MG63 (cell line): ENCODE measurements around the gene CD48. TPM values are rescaled to one million over a fixed set of nuclear protein-coding genes. Genes with fewer than 3 reads are reported as not detected.
"Not testable (repeated sequence)": the region's sequence is repeated elsewhere in the genome, so short reads cannot be mapped to it uniquely, and the experiment has no call there.

ENCODE experiments used
- DNase-seq: peaks from one replicate; pipeline ENCODE4 v3.0.0-alpha.2; 2020
- H3K27me3 ChIP-seq: fragments of 250-450 bp; sonication (Bioruptor Pico); 2 replicates; pipeline ENCODE4 v1.5.1; 2020; ENCODE audit warnings: mild to moderate bottlenecking, moderate library complexity
- H3K36me3 ChIP-seq: fragments of 250-450 bp; sonication (Bioruptor Pico); 2 replicates; pipeline ENCODE4 v1.5.1; 2020; ENCODE audit warnings: mild to moderate bottlenecking, moderate library complexity
- H3K4me3 ChIP-seq: fragments of 250-450 bp; sonication (Bioruptor Pico); 2 replicates; pipeline ENCODE4 v1.5.1; 2020; ENCODE audit warnings: mild to moderate bottlenecking, moderate library complexity
- H3K9me3 ChIP-seq: fragments of 250-450 bp; sonication (Bioruptor Pico); 2 replicates; pipeline ENCODE4 v1.5.1; 2020; ENCODE audit warnings: mild to moderate bottlenecking, moderate library complexity
- total RNA-seq: library from RNA; depleted of rRNA; stranded (reverse); fragments of >200 nt; shearing (Covaris generic); gene quantifications from 2 replicates; pipeline ENCODE4 v1.2.3, GENCODE V29; 2014; ENCODE audit warnings: low replicate concordance

Gene CD48
- total RNA-seq, 1 experiment from 2014 or later, result not detected

- H3K9me3 ChIP-seq, result no peaks in the 10 kb centered on the region
- no peaks in the 10 kb centered on the region; the same call in 1 of the 2 replicates for H3K27me3 ChIP-seq
- no peaks in the 10 kb centered on the region for H3K36me3 ChIP-seq
- H3K4me3 ChIP-seq, result no peak overlapping the region
- DNase-seq, result no peak
These were observed 33.4 kb upstream of the CD48 start for GRCh38 chr1:160744852-160745520.

GRCh38 chr1:160744199-160744851 lies 32.7 kb upstream of the CD48 start:
- Histone ChIP-seq H3K36me3 (no peaks in the 10 kb centered on the region), H3K4me3 (no peak overlapping the region), H3K27me3 (no peaks in the 10 kb centered on the region; the same call in 1 of the 2 replicates), H3K9me3 (no peaks in the 10 kb centered on the region)
- no peak for DNase-seq

DNA sequence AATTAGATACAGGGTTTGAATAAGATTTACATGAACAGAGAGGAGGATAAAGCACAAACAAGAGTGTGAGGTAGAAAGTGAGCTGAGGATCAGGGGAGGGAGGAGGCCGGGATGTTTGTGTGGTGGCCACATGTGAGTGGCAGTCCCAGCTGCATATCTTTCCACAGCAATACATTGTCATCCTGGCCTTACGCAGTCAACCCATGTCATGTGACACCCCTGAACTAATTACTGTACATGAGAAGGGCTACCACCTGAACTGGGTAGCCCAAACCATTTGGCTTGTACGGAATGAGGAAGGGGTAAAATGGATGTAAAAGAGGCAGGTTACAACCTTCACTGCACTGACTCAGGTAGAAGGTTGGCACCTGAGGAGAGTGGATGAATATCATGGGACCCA lies 31.6 kb upstream of the CD48 start:
- Histone ChIP-seq H3K36me3 (no peaks in the 10 kb centered on the region), H3K4me3 (no peak overlapping the region), H3K27me3 (no peaks in the 10 kb centered on the region; the same call in 1 of the 2 replicates), H3K9me3 (no peaks in the 10 kb centered on the region)
- no peak for DNase-seq

DNA sequence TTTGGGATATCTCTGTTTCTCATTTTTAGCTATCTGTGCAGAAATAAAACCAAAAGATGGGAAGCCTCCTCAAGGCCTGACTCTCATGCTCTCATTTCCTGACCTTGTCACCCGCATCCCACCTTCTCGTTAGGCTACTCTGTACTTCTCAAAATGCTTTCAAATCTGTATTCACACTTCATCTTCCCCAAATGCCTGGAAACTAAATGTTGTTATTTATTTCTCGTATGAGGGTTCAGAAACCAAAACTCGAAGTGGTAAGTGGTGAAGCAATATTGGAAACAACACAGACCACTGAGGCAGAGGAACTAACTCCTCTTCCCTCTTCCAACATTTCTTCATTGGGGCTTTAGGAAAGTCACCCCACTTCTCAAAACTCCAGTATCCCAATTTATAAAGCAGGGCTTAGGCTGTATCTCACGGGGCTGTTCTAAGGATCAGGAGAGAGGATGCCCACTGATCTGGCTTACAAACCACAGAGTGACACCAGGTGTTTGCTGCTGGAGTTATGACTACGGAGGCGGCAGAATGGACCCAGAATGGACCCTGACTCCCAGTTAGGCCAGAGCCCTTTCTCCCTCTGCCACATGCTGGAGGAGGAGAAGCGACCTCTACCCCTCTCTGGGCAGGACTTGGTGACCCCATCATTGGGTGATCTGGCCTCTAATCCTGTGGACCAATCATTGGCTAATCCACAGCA lies 31.0 kb upstream of the CD48 start:
- no peak for DNase-seq
- Histone ChIP-seq H3K4me3 (no peak overlapping the region), H3K9me3 (no peaks in the 10 kb centered on the region), H3K36me3 (no peaks in the 10 kb centered on the region), H3K27me3 (no peaks in the 10 kb centered on the region; the same call in 1 of the 2 replicates)

DNA sequence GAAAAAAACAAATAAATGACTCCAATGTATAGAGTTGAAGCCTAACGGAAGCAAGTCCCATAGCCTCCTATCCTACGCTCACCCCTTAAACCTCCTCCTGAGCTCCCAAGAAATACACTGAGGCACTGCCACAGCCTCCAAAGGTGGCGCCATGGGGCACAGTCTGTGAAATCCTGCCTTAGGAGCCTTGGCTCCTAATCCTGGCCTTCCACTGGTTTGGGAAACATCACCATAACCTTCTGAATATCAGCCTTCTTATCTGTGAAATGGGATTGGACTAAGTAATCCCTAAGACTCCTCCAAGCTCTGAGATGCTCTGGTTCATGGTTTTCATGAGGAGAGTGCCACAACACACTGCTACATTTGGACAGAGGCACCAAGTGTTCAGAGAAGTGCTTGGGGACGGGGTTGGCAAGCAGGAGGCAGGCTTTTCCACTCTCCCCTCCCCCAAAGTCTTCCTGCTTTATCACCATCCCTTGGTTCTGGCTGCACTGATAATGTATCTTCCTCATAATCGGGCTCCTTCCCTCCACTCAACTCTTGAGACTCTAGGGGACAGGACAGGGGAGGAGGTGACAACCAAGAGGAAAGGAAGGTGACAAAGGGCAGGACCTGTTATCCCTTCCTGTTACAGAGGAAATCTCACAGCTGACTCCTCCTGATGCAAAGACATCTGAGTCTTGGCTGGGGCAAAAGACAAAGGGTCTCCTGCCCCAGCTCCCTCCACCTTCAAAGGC lies 30.2 kb upstream of the CD48 start:
- Histone ChIP-seq H3K4me3 (no peak overlapping the region), H3K9me3 (no peaks in the 10 kb centered on the region), H3K27me3 (no peaks in the 10 kb centered on the region; the same call in 1 of the 2 replicates), H3K36me3 (no peaks in the 10 kb centered on the region)
- DNase-seq, result no peak

DNA sequence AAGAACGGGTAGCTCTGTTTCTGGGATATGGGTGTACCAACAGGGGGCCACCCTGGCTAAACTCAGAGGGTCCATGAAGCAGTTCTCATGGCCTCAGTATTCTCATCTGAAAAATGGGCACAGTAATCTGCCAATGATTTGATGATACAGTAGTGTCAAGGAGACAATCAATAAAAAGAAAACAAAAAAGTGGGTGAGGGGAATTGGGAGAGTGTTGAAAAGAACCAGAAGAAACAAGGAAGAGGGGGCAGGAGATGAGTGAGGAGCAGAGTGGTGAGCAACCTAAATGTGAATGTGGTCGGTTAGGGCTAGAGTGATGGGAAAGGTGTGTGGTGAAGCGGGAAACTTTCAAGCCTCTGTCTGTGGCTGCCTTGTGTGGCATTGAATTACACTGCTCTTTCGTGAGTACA lies 29.5 kb upstream of the CD48 start:
- Histone ChIP-seq H3K9me3 (no peaks in the 10 kb centered on the region), H3K27me3 (no peaks in the 10 kb centered on the region; the same call in 1 of the 2 replicates), H3K36me3 (no peaks in the 10 kb centered on the region), H3K4me3 (no peak overlapping the region)
- no peak for DNase-seq

DNA sequence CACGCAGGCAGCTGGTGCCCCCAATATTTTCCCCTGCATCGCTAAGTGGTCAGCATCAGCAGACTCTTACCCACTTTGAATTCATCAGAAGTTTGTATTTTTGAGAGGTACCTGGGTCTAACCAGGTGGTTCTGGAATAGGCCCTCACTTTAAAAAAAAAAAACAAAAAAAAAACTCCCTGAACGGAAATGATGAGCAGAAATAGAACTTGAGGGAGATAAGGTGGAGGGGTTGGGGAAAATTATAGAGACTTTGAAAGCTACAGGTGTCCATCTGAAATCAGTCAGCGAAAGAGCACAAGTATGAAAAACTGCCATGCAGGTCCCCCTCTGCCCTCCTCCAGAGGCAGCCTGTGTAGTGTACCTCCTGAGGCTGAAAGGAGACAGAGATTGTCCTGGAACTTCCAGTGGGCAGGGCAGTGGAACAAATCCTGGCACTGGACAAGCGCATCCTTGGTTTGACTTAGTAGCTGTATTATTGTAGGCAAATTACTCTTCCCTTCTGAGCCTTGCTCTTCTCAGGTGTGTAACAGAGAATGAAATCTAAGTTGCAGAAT lies 28.6 kb upstream of the CD48 start:
- no peak for DNase-seq
- H3K27me3 ChIP-seq, result no peaks in the 10 kb centered on the region; the same call in 1 of the 2 replicates
- no peaks in the 10 kb centered on the region for H3K36me3 ChIP-seq
- no peaks in the 10 kb centered on the region for H3K9me3 ChIP-seq
- H3K4me3 ChIP-seq, result no peak overlapping the region

DNA sequence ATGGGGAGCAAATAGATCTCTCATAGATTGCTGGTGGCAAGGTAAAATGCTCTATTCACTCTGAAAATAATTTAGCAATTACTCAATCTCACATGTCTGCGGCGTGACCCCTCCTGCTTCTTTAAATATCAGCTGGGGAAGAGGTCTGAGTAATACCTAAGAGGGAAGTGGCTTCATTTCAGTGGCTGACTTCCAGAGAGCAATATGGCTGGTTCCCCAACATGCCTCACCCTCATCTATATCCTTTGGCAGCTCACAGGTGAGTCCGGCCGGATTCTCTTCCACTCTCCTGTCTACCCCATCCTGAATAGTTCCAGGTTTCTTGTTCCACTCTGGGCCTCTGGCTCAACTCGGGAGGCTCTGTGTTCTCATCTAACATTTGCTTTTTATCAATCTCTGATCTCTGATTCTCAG lies 27.5 kb upstream of the CD48 start, which contains the start of gene SLAMF7:
TSS of gene SLAMF7 (plus strand) at position 150 of the 414 bp plus-strand sequence. CDS start at position 205, 55 bp downstream.
- Histone ChIP-seq H3K9me3 (no peaks in the 10 kb centered on the region), H3K36me3 (no peaks in the 10 kb centered on the region), H3K4me3 (no peak within 1 kb of the TSS), H3K27me3 (no peaks in the 10 kb centered on the region)
- peak; percentile 10 for DNase-seq

GRCh38 chr1:160738271-160738670 lies 26.6 kb upstream of the CD48 start:
- H3K9me3 ChIP-seq, result no peaks in the 10 kb centered on the region
- no peaks in the 10 kb centered on the region for H3K27me3 ChIP-seq
- no peak overlapping the region for H3K4me3 ChIP-seq
- H3K36me3 ChIP-seq, result no peaks in the 10 kb centered on the region
- no peak for DNase-seq

DNA sequence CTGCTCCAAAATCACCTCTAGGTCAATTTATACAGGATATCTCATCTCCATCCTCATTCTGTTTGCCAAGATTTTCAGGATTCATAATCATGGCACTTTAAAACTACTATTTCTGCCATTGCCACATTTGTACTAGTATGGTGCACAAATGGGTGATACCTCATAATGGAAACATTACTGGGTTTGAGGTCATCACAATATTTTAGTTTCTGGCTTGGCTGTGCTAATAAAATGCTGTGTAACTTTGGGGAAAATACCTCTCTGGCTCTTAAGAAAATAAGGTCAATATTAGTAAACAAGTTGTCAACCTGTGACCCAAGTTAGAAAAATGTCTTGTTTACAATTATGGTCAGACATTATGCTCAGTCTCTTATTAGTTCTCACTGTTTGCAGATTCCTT lies 22.7 kb upstream of the CD48 start:
- no peaks in the 10 kb centered on the region; the same call in 1 of the 2 replicates for H3K27me3 ChIP-seq
- DNase-seq, result no peak
- H3K36me3 ChIP-seq, result no peaks in the 10 kb centered on the region
- H3K9me3 ChIP-seq, result 0 out of 2 replicates have a peak, but pooled peaks cover 3% of the 10 kb centered on the region
- no peak overlapping the region for H3K4me3 ChIP-seq

DNA sequence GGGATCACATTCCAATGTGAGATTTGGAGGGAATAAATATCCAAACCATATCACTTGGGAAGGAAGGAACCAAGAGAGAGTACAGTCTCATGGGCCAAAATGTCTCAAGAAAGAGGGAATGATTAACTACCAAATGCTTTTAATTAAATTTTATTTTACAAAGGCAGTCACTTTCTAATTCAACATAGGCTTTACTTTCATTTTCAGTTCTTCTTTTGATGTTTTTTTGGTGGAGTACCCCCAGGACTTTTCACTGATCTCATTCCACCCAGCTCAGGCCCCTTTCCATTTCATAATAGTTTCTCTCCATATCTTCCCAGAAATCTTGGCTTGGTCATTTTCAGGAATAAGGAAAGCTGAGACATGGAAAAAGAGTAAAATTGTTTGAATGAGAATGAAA lies 22.3 kb upstream of the CD48 start:
- Histone ChIP-seq H3K27me3 (no peaks in the 10 kb centered on the region; the same call in 1 of the 2 replicates), H3K9me3 (0 out of 2 replicates have a peak, but pooled peaks cover 3% of the 10 kb centered on the region), H3K4me3 (no peak overlapping the region), H3K36me3 (no peaks in the 10 kb centered on the region)
- DNase-seq, result no peak

- DNase-seq, result no peak
- Histone ChIP-seq H3K9me3 (0 out of 2 replicates have a peak, but pooled peaks cover 3% of the 10 kb centered on the region), H3K4me3 (no peak overlapping the region), H3K27me3 (no peaks in the 10 kb centered on the region; the same call in 1 of the 2 replicates), H3K36me3 (no peaks in the 10 kb centered on the region)
These were observed 20.4 kb upstream of the CD48 start for GRCh38 chr1:160731990-160732389.

DNA sequence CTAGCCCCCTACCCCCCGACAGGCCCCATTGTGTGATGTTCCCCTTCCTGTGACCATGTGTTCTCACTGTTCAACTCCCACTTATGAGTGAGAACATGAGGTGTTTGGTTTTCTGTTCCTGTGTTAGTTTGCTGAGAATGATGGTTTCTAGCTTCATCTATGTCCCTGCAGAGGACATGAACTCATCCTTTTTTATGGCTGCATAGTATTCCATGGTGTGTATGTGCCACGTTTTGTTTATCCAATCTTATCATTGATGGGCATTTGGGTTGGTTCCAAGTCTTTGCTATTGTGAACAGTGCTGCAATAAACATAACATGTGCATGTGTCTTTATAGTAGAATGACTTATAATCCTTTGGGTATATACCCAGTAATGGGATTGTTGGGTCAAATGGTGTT lies 19.9 kb upstream of the CD48 start:
- DNase-seq, H3K9me3 ChIP-seq, H3K4me3 ChIP-seq, H3K36me3 ChIP-seq, H3K27me3 ChIP-seq: not testable (repeated sequence)

GRCh38 chr1:160727316-160727640 lies 15.7 kb upstream of the CD48 start:
- no peak for DNase-seq
- Histone ChIP-seq H3K27me3 (no peaks in the 10 kb centered on the region; the same call in 1 of the 2 replicates), H3K9me3 (0 out of 2 replicates have a peak, but pooled peaks cover 3% of the 10 kb centered on the region), H3K4me3 (no peak overlapping the region), H3K36me3 (no peaks in the 10 kb centered on the region)

DNA sequence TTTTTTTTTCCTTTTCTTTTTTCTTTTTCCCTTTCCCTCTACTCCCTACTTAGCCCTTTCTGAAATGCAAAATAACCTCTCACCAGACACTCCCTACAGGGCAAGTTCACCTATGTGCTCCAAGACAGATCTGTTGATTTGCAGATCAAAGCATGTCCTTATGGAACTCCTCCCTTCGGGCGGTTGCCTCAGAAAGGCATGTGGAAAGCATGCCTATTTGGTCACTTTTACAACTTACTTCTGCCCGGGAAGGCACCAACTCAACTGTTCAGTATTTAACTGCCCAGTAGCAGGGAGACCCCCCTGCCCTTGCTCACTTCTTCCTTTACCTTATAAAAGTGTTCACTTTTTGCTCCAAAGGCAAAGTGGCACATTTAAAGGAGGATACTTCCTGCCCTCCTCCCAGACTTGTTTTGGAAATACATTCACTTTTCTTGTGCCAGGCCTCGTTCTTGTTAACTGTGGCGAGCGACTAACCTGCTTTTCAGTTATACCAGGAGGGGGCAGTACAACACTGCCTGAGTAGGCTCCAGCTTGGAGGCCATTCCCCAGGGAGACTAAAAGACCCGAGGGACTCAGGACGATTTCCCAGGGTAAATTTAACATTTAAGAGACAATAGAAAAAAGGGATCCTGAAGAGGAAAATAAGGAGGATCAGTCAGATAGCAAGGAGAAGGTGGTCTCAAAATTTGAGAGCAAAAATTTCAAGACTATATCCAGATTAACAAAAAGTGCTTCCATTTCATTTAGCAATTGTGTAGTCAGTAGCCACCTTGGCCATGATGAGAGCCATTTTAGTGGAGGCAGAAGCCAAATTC lies 15.1 kb upstream of the CD48 start:
- no peak overlapping the region for H3K4me3 ChIP-seq
- no peaks in the 10 kb centered on the region for H3K36me3 ChIP-seq
- H3K9me3 ChIP-seq, result no peaks in the 10 kb centered on the region
- peak; percentile 37 for DNase-seq
- no peaks in the 10 kb centered on the region; the same call in 1 of the 2 replicates for H3K27me3 ChIP-seq

DNA sequence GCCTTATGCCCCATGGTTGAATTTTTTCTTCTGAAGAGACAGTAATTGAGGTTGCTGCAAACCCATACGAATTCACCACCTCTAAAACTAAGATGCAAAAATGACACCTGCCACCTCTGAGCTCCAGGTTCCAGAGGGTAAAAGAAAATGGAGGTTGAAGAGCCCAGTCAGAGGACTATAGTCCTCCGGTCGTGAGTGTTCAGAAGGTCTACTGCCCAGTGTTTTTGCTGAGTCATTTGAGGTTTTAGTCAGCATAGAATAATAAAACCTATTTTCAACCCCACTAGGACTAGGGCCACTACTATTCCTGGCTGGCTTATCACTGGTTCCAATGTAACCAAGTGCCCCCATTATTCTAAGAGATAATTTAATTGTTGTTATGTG lies 14.5 kb upstream of the CD48 start:
- H3K36me3 ChIP-seq, result no peaks in the 10 kb centered on the region
- DNase-seq, result no peak

More for the DNA sequence above, 14.5 kb upstream of the CD48 start:
- no peak overlapping the region for H3K4me3 ChIP-seq
- H3K27me3 ChIP-seq, result no peaks in the 10 kb centered on the region; the same call in 1 of the 2 replicates
- H3K9me3 ChIP-seq, result no peaks in the 10 kb centered on the region
